Stimulated activated CD4-positive, alpha-beta T cell treated with anti-CD3 and anti-CD28 coated beads, Interleukin-4, amount 100 ng/mL, for 1 hour (primary cell): ENCODE data around the gene IL4I1.
A peak's percentile ranks its signal among the peaks of the same experiment; 100 is the strongest.

Experiments
- DNase-seq: peaks from one replicate; pipeline ENCODE4 v3.0.0-alpha.2; 2020

IL4I1 gene

GRCh38 chr19:49923055-49924003, 26.6 kb upstream of the IL4I1 start:
- no peak for DNase-seq

DNA sequence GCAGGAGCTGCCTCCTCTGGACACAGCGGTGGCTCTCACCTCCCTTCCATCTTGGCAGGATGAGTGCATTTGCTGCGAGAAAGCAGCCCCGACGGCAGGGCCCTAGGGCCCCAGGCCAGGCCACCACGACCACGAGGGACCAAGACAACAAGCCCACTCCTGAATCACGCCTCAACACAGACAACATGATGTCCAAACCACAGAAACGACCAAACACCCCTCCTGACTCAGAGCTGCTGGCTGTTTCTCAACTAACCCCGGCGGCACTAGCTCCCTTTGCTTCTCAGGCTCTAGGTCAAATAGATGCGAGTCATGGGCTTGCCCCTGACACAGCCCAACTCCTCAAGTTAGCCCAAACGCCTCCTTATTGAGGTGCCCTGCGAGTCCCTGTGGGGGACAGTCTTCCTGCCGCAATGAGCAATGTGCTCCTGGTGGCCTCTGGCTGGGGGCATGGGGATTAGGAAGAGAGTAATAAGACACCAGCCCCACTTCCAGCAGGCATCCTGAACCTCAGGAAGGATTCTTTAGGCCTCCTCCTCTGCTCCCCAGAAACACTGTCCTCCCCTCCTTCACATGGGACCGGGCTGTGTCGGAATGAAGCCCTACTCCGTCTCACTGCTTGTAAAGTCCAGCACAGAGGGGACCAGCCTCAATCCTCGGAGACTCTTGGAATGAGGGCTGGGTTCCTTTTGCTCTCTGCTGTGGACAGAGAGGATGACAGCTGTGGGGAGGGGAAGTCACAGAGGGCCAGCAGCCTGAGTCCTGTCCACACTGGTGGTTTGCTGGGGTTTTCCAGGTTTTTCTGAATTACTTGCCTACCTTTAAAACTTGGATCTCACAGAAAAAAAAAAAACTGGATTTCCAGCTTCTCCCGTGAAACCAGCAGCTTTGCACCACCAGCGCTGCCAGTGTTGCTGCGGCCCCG, 25.4 kb upstream of the IL4I1 start:
- DNase-seq, result no peak

DNA sequence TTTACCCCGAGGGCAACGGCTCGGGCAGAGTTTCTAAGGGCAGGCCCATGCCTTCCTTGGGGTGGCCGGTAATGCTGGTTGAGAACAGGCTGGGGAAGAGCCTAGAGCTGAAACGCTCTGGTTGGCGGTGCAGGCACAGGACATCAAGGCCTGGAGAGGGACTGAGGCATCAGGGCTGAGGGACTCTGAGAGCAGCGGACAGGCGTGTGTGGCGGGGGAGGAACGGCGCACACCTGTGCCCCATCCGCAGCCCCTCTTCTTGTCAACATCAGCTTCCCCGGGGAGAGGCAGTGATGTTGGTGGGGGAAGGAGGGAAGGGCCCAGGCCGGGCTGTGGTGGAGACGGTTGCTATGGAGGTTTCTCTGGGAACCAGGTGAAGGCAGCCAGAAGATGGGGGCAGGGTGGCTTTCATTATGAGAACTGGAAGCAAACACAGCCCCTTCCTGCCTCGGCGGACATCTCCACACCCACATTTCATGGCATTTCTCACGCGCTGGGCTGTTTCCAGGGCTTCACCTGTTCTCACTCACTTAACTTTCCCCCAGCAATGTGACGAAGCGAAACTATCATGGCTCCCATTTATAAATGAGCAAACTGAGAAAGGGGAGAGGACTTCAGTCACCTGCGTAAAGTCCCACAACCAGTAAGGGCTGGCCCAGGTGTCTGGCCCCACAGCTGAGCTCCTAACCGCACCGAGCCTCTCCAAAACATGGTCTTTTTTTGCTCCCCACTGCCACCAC, 24.1 kb upstream of the IL4I1 start:
- no peak for DNase-seq

- no peak for DNase-seq
These were observed 21.4 kb upstream of the IL4I1 start for GRCh38 chr19:49918089-49918488.

DNA sequence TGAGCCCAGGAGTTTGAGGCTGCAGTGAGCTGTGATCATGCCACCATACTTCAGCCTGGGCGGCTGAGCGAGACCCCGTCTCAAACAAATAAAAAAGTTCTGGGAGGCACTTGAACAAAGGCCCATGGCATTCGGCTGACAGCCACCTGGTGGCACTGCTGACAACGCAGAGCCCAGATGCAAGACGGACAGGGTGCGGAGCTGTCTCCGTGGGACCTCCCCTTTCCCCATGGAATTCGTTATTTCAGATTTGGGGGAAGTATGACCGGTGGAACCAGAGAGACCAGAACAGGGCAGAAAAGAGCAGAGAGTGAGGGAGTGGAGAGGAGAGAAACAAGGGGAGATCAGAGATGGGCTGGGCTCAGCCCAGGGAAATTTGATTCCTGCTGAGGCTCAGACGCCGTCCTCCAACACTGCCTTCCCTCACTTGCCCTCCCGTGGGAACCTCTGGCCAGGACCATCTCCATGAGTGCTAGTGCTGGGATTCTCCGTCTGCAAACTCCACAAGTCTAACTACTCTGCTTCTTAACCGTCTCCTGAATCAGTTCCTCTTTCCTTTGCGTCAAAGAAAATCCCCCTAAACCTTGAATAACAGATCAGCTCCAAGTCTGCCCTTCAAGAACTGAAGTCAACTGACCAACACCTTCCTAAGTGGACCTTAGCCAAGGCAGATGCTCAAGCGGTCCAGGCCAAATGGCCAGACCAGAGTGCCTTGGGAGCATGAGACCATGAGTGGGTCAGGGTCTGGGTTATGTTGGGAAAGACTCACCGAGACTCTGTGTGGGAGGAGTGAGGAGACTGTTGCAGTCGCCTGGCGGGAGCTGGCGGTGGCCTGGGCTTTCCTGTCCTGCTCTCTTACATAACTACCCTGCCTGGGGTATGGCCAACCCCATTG, 20.4 kb upstream of the IL4I1 start:
- DNase-seq, result no peak

- no peak for DNase-seq
These were observed 18.6 kb upstream of the IL4I1 start for GRCh38 chr19:49915271-49915670.

- DNase-seq, result no peak
These were observed 17.0 kb upstream of the IL4I1 start for GRCh38 chr19:49913720-49914119.

- no peak for DNase-seq
These were observed 16.4 kb upstream of the IL4I1 start for GRCh38 chr19:49912965-49913685.

DNA sequence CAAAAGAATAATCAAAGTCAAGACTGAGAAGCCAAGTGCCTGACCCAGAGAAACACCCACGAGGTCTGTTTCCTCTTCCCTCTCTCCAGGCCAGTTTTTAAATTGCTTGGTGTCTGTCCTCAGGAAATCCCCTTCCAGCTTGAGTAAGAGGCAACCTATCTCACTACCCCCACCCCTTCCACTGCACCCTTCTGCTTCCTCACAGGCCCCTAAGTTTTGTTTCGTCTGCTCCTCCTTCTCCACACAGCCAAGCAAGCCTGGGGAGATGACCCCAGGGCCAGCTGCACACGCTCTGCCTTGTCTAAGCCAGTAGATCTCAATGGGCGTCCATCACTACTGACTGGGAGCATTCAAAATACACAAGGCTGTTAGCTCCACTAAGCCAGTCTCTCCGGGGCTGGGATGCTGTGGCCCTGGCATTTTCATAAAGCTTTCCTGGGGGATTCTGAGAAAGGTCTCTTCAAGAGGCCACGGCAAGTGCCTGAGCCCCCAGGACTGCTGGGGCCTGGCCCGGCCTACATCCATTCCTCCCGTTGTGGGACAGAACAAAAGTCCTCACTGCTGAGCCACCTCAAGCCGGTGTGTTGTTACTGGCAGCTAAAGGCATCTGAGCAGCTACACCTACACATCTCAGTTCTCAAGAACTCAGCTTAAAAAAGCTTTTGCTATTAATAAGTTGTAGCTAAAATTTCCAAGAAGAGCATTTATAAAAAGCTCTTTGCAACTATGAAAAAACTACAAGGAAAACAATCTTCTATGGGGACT, 14.9 kb upstream of the IL4I1 start:
- DNase-seq, result peak; percentile 37

- DNase-seq, result no peak
These were observed 13.5 kb upstream of the IL4I1 start for GRCh38 chr19:49910179-49910578.

GRCh38 chr19:49908480-49909420, 12.1 kb upstream of the IL4I1 start:
- DNase-seq, result no peak

- DNase-seq, result no peak
These were observed 11.2 kb upstream of the IL4I1 start for GRCh38 chr19:49907745-49908446.

DNA sequence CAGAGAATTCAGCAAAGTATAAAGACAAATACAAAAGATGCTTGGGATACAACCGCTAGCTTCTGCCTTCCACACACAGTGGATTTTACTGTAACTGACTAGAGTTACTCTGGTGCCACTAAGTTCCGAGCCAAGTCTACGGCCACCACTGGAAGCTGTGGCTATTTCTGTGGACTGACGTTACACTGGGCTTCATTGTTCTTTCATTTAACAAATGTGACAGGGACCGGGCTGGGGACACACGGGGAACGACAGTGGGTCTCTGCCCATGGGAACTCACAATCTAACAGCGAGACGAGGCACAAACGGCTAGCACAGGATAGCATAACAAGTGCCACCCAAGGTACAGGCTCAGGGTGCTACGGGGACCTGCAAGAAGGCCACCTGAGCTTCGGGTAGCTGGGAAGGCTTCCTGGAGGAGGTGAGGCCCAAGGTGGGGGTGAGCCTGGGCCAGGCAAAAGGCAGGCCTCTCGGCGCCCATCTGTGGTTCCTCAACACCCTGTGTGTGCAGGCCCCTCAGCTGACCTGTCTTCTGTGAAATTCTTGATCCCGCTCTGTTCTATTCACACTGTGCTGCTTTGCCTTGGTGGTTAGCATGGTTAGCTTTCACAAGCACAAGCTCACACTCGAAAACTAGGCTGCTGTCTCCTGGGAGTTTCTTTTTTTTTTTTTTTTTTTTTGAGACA, 10.3 kb upstream of the IL4I1 start:
- no peak for DNase-seq

DNA sequence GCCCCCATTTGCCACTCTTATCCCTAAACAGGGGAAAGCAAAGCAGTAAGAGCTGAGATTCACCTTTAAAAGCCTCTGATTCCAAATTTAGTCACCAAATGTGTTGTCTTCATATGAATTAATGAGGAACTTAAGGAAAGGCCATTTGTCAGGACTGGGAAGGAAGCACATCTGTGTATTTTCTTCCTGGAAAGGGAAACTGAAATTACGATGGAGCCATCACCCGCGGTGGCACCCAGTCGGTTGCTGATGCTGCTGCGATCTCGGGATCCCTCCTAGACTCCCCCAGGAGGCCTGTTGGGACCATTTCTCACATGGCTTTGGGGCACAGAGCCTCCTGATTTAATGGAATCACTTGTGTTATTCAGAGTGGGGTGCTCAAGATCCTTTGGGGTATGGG, 7.4 kb upstream of the IL4I1 start:
- DNase-seq, result no peak

DNA sequence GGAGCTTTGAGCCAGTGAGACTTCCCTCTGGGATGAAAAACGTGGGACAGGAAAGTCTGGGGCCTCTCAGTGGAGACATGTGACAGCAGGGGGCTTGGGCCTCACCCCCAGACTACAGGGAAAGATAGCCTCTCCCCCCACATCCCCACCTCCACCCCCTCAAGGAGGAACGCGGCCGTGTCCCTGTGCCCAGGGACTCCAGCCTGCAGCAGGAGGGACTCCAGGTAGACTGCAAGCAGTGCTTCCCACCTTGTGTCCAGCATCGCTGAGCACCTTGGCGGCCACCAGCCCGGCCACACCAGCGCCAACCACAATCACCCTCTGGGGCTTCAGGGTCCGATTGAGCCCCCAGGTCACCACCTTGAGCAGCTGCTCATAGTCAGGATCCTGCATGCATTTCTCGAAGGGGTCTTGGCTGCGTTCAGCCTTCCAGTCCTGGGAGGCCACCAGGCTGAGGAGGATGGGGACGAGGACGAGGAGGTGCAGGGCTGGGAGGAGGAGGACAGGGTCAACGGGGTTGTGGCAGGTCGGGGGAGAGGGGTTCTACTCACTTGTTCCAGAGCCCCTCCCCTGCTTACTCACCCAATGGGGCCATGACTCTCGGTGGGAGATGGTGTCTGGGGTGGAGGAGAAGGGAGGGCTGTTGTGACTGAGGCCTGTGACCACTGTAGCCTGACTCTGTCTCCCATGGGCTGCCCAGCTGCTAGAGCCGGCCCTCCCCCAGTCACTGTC, 955 bp downstream of the IL4I1 start:
- no peak for DNase-seq

DNA sequence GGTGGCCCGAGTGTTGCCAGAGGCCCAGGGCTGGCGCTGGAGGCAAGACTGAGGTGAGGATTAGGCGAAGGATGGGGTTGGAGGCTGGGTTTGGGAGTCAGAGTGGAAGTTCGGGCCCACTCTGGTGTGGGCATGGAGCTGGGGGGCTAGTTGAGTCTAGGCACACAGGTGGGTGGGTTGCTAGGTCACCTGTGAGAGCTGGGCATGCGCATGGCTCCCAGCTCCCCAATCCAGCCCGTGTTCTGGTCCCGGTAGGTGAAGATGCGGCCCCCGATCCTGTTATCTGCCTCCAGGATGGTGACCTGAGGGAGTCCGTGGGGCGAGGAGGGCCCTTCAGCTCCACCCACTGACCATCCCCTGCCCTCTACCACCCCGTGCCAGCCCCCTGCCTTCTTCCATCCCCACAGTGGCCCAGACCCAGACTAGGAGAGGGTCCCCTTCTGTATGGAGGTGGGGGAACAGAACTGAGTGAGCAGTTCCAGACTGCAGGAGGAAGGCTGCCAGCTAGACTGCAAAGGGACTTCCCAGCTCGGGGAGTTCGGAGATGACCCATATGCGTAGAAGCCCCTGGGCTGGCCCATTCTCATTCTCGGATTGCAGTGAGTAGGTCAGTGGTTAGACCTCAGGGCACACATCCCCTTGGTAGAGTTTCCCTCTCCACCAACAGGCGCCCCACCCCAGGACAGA, 1.7 kb downstream of the IL4I1 start:
- peak; percentile 34 for DNase-seq
